Nephron progenitor cell (in vitro differentiated cells): ENCODE results near the gene ITGAE.
"Not testable (repeated sequence)": the region's sequence is repeated elsewhere in the genome, so short reads cannot be mapped to it uniquely, and the experiment has no call there.

Experiments used
- DNase-seq: peaks from one replicate; pipeline ENCODE4 v3.0.0; 2021
- H3K27ac Mint-ChIP-seq: 2 replicates; pipeline ENCODE4 v1.8.0; 2021; ENCODE audit warnings: mild to moderate bottlenecking, moderate library complexity, mixed read lengths
- H3K27me3 Mint-ChIP-seq: 2 replicates; pipeline ENCODE4 v1.8.0; 2021; ENCODE audit warnings: mild to moderate bottlenecking, low read depth, mixed read lengths; ENCODE audit not compliant: poor library complexity
- H3K36me3 Mint-ChIP-seq: 2 replicates; pipeline ENCODE4 v1.8.0; 2021; ENCODE audit warnings: low read depth, mixed read lengths
- H3K4me1 Mint-ChIP-seq: 2 replicates; pipeline ENCODE4 v1.8.0; 2021; ENCODE audit warnings: mixed read lengths
- H3K4me3 Mint-ChIP-seq: 2 replicates; pipeline ENCODE4 v1.8.0; 2021; ENCODE audit warnings: mild to moderate bottlenecking, moderate library complexity, mixed read lengths
- H3K9me3 Mint-ChIP-seq: 2 replicates; pipeline ENCODE4 v1.8.0; 2021; ENCODE audit warnings: mild to moderate bottlenecking, moderate library complexity, mixed read lengths
- TF ChIP-seq, protein P1 (sequence below): fragments of 200-600 bp; sonication (generic); IDR thresholded peaks from 2 replicates; pipeline ENCODE4 v1.5.0; 2021; ENCODE audit warnings: antibody characterized with exemption

ITGAE gene

DNA sequence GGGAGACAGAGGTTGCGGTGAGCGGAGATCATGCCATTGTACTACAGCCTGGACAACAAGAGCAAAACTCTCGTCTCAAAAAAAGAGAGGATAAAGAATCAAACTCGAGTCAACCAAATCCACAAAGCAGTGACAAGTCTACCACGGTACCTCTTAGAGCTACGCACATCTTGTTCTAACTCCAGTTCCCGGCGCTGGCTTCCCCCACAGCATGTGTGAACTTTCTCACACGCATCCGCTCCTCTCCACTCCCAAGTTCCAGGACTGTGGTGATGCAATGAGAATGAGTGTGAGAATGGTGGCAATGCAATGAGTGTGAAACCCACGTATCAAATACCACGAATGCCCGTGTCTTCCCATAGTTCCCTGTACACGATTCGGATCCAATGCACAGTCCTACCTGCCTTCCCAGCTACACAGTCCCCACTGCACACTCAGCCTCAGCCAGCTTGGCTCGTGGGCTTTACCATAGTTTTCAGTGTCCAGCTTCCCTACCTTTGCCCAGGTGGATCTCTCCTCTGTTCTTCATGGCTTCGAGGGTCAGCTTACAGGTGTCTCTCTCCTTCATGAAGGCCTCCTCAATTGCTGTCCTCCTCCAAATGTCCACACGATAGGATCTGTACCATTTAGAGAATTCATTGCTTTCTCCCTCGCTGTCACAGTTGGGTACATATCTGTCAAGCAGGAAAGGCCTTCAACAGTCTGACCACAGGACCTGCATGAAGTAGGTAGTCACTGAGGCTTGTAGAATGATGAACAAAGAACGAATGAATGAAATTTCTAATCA lies 95.9 kb downstream of the ITGAE start:
- no peak overlapping the region for H3K4me3 Mint-ChIP-seq
- no peak overlapping the region for H3K27ac Mint-ChIP-seq
- TF ChIP-seq, protein P1, sequence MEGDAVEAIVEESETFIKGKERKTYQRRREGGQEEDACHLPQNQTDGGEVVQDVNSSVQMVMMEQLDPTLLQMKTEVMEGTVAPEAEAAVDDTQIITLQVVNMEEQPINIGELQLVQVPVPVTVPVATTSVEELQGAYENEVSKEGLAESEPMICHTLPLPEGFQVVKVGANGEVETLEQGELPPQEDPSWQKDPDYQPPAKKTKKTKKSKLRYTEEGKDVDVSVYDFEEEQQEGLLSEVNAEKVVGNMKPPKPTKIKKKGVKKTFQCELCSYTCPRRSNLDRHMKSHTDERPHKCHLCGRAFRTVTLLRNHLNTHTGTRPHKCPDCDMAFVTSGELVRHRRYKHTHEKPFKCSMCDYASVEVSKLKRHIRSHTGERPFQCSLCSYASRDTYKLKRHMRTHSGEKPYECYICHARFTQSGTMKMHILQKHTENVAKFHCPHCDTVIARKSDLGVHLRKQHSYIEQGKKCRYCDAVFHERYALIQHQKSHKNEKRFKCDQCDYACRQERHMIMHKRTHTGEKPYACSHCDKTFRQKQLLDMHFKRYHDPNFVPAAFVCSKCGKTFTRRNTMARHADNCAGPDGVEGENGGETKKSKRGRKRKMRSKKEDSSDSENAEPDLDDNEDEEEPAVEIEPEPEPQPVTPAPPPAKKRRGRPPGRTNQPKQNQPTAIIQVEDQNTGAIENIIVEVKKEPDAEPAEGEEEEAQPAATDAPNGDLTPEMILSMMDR: no peak
- no peaks in the 10 kb centered on the region for H3K4me1 Mint-ChIP-seq
- no peak for DNase-seq
- peaks cover 15% of the 10 kb centered on the region for H3K27me3 Mint-ChIP-seq
- H3K36me3 Mint-ChIP-seq: peaks cover 10% of the 10 kb centered on the region
- H3K9me3 Mint-ChIP-seq: peaks cover 16% of the 10 kb centered on the region

DNA sequence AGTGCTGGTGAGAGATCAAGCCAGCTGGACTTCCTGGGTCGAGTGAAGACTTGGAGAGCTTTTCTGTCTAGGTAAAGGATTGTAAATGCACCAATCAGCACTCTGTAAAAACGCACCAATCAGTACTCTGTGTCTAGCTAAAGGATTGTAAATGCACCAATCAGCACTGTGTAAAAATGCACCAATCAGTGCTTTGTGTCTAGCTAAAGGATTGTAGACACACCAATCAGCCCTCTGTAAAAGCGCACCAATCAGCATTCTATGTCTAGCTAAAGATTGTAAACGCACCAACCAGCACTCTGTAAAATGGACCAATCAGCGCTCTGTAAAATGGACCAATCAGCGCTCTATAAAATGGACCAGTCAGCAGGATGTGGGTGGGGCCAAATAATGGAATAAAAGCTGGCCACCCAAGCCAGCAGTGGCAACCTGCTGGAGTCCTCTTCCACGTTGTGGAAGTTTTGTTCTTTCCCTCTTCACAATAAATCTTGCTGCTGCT lies 98.9 kb downstream of the ITGAE start:
- H3K27ac Mint-ChIP-seq, DNase-seq, H3K4me3 Mint-ChIP-seq, H3K4me1 Mint-ChIP-seq: not testable (repeated sequence)
- Mint-ChIP-seq H3K27me3 (peaks cover 39% of the 10 kb centered on the region), H3K9me3 (peaks cover 36% of the 10 kb centered on the region), H3K36me3 (peaks cover 10% of the 10 kb centered on the region)

DNA sequence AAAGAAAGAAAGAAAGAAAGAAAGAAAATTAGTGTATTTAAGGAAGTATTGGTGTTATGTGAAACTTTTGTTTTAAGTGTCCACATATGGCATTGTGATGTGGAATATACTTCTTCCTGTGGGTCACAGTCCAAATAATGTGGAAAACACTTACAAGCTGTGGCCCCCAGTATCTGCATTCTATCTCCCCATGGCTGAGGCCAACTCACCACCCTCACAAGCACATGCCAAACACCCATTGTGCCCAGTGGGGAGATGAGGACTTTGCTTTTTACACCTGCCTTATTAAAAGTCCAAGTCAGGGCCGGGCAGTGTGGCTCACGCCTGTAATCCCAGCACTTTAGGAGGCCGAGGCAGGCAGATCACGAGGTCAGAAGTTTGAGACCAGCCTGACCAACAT lies 101.0 kb downstream of the ITGAE start:
- peaks cover 53% of the 10 kb centered on the region for H3K27me3 Mint-ChIP-seq
- peaks cover 37% of the 10 kb centered on the region for H3K9me3 Mint-ChIP-seq
- TF ChIP-seq, protein P1: no peak
- no peaks in the 10 kb centered on the region for H3K4me1 Mint-ChIP-seq
- no peak for DNase-seq
- H3K4me3 Mint-ChIP-seq: no peak overlapping the region
- peaks cover 10% of the 10 kb centered on the region for H3K36me3 Mint-ChIP-seq
- no peak overlapping the region for H3K27ac Mint-ChIP-seq

- Mint-ChIP-seq H3K36me3 (peaks cover 10% of the 10 kb centered on the region), H3K27ac (no peak overlapping the region), H3K4me3 (no peak overlapping the region), H3K27me3 (peaks cover 67% of the 10 kb centered on the region), H3K4me1 (peaks cover 12% of the 10 kb centered on the region), H3K9me3 (peaks cover 37% of the 10 kb centered on the region)
- DNase-seq: no peak
- TF ChIP-seq, protein P1: no peak
These were observed 102.8 kb downstream of the ITGAE start for GRCh38 chr17:3698139-3698538.

DNA sequence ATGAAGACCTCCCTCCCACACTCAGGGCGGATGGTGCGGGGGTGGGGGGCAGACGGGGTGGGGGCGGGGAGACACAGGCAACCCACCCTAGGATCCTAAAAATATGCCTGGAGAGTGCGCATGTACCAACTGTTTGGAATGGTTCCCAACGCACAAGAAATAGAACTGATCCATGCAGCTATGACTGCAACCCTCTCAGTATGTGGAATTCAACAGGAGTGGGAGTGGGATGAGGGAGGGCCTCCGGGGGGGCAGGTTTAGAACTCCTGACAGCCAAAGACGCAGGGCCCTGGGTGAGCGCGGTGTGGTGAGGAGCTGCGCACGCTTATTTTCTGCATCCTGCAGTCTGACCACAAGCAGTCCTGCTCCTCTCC lies 103.9 kb downstream of the ITGAE start:
- peaks cover 67% of the 10 kb centered on the region for H3K27me3 Mint-ChIP-seq
- H3K4me1 Mint-ChIP-seq: peaks cover 12% of the 10 kb centered on the region
- no peak overlapping the region for H3K27ac Mint-ChIP-seq
- H3K36me3 Mint-ChIP-seq: peaks cover 2% of the 10 kb centered on the region
- H3K4me3 Mint-ChIP-seq: no peak overlapping the region
- H3K9me3 Mint-ChIP-seq: peaks cover 27% of the 10 kb centered on the region
- TF ChIP-seq, protein P1: no peak
- DNase-seq: no peak

DNA sequence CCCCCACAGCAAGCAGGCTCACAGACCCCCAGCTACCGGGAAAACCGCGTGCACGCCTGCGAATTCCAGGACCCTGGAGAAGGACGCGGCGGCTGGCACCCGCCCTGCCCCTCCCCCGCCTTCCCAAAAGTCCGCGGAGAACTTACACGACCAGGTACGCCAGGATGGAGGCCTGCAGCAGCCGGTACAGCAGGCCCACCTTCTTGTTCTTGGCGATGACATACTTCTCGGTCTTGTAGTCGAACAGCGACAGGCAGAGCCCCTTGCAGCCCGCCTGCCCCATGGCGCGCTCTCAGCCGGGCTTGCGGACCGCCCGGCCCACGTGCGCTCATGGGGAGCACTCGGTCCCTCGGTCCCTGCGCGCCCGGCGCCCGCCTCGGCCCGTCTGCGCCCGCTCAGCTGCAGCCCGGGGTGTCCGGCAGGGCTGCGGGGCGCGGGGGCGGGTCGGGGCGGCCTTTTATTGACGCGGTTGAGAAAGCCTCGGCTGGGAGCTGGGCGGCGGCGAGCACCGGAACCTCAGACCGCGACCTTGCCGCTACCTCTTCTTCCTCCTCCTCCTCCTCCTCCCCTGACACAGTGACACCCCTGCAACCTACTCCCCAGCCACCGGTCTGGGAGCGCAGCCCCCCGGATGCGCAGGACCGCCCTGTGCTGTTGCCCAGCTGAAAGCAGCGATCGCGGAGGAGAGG lies 105.1 kb downstream of the ITGAE start, which contains the start of gene P2RX5:
P2RX5 (minus strand) TSS at position 433 of the 689 bp plus-strand sequence; CDS start at position 283, 150 bp downstream.
- no peaks in the 10 kb centered on the region for H3K36me3 Mint-ChIP-seq
- TF ChIP-seq, protein P1: no peak
- peak; percentile 70 for DNase-seq
- H3K27ac Mint-ChIP-seq: no peak within 1 kb of the TSS
- H3K4me3 Mint-ChIP-seq: peak within 1 kb of the TSS; percentile 78
- H3K9me3 Mint-ChIP-seq: peaks cover 24% of the 10 kb centered on the region
- peaks cover 12% of the 10 kb centered on the region for H3K4me1 Mint-ChIP-seq
- peaks cover 72% of the 10 kb centered on the region for H3K27me3 Mint-ChIP-seq
